Ascending aorta (tissue), 2 donors: ENCODE measurements around the gene CIAO1. TPM values are rescaled to one million over a fixed set of nuclear protein-coding genes. Genes with fewer than 3 reads are reported as not detected.
A peak's percentile ranks its signal among the peaks of the same experiment; 100 is the strongest.

Experiments used
- DNase-seq, 2 donors: peaks; one replicate each; pipeline ENCODE4 v3.0.0-alpha.2; 2019; ENCODE audit warnings: low spot score in 2 of 2
- H3K27ac ChIP-seq, 2 donors: fragments of 200-600 bp; sonication (generic); one replicate each; pipeline ENCODE4 v1.5.1; 2016 to 2017; ENCODE audit warnings: mild to moderate bottlenecking in 1 of 2
- H3K27me3 ChIP-seq: fragments of 200-600 bp; sonication (generic); one replicate; pipeline ENCODE4 v1.5.1; 2017
- H3K36me3 ChIP-seq, 2 donors: fragments of 200-600 bp; sonication (generic); one replicate each; pipeline ENCODE4 v1.5.1; 2016
- H3K4me1 ChIP-seq, 2 donors: fragments of 200-600 bp; sonication (generic); one replicate each; pipeline ENCODE4 v1.5.1; 2016 to 2017; ENCODE audit warnings: mild to moderate bottlenecking in 1 of 2
- H3K4me3 ChIP-seq, 2 donors: fragments of 200-600 bp; sonication (generic); one replicate each; pipeline ENCODE4 v1.5.1; 2016 to 2017; ENCODE audit warnings: mild to moderate bottlenecking in 1 of 2
- H3K9me3 ChIP-seq, 2 donors: fragments of 200-600 bp; sonication (generic); one replicate each; pipeline ENCODE4 v1.5.1; 2016
- intact Hi-C: fragments of 100-400 bp; cut with DNase I; formaldehyde crosslinking; loops from one replicate; pipeline ENCODE4 v1.15.1; 2023
- total RNA-seq: library from RNA; depleted of rRNA; stranded (reverse); fragments of >200 nt; gene quantifications from one replicate; pipeline ENCODE4 v1.1.0, GENCODE V29; 2016
- TF ChIP-seq, protein P1 (sequence below), 3 experiments: fragments of 200-600 bp in 2 of 3; fragments of 450-650 bp in 1 of 3; sonication (generic) in 2 of 3; IDR thresholded peaks; one replicate each; pipeline ENCODE4 v1.5.1; 2016 to 2019; ENCODE audit warnings: antibody characterized with exemption in 3 of 3, mild to moderate bottlenecking in 1 of 3, moderate library complexity in 1 of 3

The CIAO1 gene
- total RNA-seq, 1 donor from 2014 or later: 127 TPM

DNA sequence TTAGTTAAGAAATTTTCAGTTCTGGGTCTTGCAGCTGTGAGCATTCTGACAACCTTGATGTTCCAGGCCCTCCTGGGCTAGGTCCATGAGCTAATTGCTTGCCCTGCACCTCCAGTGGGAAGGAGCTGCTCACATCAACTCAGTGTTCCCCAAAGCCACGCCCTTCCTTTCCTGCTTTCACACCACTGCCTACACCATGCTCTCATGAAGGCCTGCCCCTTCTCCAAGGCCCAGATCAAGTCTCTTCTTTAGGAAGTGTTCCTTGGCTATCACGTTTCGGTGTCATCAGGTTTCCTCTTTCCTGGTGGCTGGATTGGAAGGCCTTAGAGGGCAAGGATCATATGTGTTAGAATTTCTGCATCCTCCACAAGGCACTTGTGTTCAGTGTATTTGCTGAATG lies 19.0 kb upstream of the CIAO1 start:
- Histone ChIP-seq H3K9me3 (no peaks in the 10 kb centered on the region), H3K4me3 (no peak overlapping the region), H3K27me3 (no peaks in the 10 kb centered on the region), H3K36me3 (peaks cover 0 to 1% of the 10 kb centered on the region in 2 donors), H3K27ac (no peak overlapping the region), H3K4me1 (peaks cover 0 to 23% of the 10 kb centered on the region in 2 donors)
- DNase-seq: no peak
- intact Hi-C loops: no loop called here
- TF ChIP-seq, protein P1, sequence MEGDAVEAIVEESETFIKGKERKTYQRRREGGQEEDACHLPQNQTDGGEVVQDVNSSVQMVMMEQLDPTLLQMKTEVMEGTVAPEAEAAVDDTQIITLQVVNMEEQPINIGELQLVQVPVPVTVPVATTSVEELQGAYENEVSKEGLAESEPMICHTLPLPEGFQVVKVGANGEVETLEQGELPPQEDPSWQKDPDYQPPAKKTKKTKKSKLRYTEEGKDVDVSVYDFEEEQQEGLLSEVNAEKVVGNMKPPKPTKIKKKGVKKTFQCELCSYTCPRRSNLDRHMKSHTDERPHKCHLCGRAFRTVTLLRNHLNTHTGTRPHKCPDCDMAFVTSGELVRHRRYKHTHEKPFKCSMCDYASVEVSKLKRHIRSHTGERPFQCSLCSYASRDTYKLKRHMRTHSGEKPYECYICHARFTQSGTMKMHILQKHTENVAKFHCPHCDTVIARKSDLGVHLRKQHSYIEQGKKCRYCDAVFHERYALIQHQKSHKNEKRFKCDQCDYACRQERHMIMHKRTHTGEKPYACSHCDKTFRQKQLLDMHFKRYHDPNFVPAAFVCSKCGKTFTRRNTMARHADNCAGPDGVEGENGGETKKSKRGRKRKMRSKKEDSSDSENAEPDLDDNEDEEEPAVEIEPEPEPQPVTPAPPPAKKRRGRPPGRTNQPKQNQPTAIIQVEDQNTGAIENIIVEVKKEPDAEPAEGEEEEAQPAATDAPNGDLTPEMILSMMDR (IDR thresholded peaks at IDR 0.05): no peak

DNA sequence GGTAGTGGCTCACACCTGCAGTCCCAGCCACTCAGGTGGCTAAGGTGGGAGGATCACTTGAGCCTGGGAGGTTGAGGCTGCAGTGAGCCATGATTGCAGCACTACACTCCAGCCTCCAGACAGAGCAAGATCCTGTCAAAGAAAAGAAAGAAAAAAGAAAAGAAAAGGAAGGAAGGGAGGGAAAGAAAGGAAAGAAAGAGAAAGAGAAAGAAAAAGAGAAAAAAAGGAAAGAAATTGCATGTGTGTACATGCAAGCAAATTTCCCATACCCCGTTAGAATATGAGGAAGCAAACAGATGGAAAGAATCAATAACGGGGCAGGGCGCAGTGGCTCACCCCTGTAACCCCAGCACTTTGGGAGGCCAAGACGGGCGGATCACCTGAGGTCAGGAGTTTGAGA lies 18.1 kb upstream of the CIAO1 start:
- intact Hi-C loops: no loop called here
- DNase-seq: no peak
- Histone ChIP-seq H3K27ac (no peak overlapping the region), H3K36me3 (peaks cover 7 to 10% of the 10 kb centered on the region in 2 donors), H3K4me1 (peaks cover 0 to 27% of the 10 kb centered on the region in 2 donors), H3K9me3 (no peaks in the 10 kb centered on the region), H3K4me3 (no peak overlapping the region), H3K27me3 (no peaks in the 10 kb centered on the region)
- TF ChIP-seq, protein P1 (IDR thresholded peaks at IDR 0.05): no peak

DNA sequence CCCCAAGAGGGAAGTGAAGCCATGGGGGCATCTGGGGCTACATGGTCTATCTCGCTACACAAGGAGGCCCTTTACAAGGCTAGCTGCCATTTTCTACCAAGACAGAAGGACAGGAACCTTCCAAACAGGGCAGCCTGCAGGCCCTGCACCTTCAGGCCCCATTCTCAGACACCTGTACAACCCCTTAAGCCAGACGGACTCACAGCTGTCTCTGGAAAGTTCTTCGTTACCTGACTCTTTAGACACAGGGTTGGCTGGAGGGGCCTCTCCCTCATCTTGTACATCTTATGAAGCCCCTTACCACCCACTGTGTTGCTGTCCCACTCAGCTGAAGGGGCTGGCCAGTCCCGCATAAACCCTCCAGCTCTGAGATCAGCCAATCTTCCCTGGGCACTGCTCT lies 17.4 kb upstream of the CIAO1 start:
- no peak overlapping the region for H3K4me3 ChIP-seq
- TF ChIP-seq, protein P1 (IDR thresholded peaks at IDR 0.05): no peak
- no peaks in the 10 kb centered on the region for H3K27me3 ChIP-seq
- peak overlapping the region in 1 of 2 donors; percentile 81 for H3K27ac ChIP-seq
- intact Hi-C loops: no loop called here
- H3K4me1 ChIP-seq: peaks cover 0 to 27% of the 10 kb centered on the region in 2 donors
- no peaks in the 10 kb centered on the region for H3K9me3 ChIP-seq
- DNase-seq: no peak
- peaks cover 14 to 17% of the 10 kb centered on the region in 2 donors for H3K36me3 ChIP-seq

DNA sequence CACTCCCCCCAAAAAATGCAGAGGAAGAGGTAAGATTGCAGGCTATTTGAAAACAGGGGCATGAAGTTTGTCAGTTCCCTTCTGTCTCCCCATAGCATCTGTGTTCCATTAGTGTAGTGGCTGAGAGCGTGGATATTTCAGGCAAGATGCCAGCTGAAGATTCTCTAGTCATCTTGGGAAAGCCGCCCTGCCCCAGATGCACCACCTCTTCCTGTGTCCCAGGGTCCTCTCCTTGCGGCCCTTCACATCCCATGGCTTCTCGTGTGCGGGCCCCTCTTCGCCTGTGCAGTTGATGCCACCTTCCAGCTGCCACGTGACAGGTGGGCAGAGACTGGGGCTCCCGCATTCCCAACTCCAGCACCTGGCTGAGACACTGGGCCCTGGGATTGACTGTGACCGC lies 16.4 kb upstream of the CIAO1 start:
- Histone ChIP-seq H3K4me1 (peaks cover 0 to 27% of the 10 kb centered on the region in 2 donors), H3K27me3 (no peaks in the 10 kb centered on the region), H3K36me3 (peaks cover 25 to 28% of the 10 kb centered on the region in 2 donors), H3K27ac (peak overlapping the region; percentile 68 to 81), H3K9me3 (no peaks in the 10 kb centered on the region), H3K4me3 (no peak overlapping the region)
- no peak for DNase-seq
- TF ChIP-seq, protein P1 (IDR thresholded peaks at IDR 0.05): no peak
- intact Hi-C loops: loop anchor here (5.0 kb wide), 1 partner anchor 102 kb away; the partner anchor contains the start of gene DUSP2

DNA sequence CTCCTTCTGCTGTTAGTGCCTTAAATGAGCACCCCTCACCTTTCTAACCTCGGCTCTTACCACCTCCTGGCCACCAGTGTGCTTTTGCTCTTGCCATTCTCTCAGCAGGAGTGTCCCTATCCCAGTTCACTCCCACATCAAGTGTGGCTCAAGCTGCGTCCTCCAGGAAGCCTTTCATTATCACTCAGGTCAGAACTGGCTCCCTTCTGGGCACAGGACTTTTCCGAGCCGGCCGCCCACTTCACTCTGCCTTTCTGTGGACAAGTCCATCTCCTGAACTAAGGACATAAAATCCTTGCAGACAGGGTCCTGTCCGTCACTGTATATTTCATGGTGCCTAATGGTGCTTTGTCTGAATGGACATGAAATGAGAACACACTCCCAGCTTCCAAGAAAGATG lies 15.8 kb upstream of the CIAO1 start:
- H3K4me3 ChIP-seq: no peak overlapping the region
- intact Hi-C loops: loop anchor here (5.0 kb wide), 1 partner anchor 103 kb away; the partner anchor contains the start of gene DUSP2
- TF ChIP-seq, protein P1 (IDR thresholded peaks at IDR 0.05): no peak
- H3K27ac ChIP-seq: peak overlapping the region; percentile 68 to 81
- H3K27me3 ChIP-seq: no peaks in the 10 kb centered on the region
- peaks cover 30 to 33% of the 10 kb centered on the region in 2 donors for H3K36me3 ChIP-seq
- H3K9me3 ChIP-seq: no peaks in the 10 kb centered on the region
- no peak for DNase-seq
- H3K4me1 ChIP-seq: peaks cover 0 to 28% of the 10 kb centered on the region in 2 donors
